Measurements from ENCODE around the gene TSC22D2.
"Not testable (repeated sequence)": the region's sequence is repeated elsewhere in the genome, so short reads cannot be mapped to it uniquely, and the experiment has no call there.

Gene TSC22D2

DNA sequence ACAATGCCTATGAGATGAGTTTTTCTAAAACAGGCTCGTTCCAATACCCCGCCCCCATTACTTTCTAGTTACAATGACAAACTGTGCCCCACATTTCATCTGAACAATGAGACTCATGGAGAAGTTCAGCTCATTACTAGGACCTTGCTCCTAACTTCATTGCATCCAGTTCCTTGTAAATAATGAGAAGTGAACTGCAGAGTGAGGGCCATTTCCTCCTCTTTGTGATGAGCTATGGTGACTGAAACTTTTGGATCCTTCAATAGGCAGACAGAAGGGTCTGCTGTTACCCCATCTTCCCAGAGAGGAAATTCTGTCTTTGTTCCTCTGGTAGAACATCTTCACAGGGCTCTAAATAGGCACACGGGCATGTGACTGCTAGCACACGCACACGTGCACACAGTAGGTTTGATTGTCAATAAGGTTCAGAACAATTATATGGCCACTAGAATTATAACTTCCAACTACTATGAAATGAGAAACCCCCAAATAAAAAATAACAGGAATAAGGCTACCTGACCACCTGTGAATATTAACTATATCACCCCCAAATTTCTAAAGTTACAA is 86.4 kb downstream of the TSC22D2 start:
- DNase-seq: no peak

DNA sequence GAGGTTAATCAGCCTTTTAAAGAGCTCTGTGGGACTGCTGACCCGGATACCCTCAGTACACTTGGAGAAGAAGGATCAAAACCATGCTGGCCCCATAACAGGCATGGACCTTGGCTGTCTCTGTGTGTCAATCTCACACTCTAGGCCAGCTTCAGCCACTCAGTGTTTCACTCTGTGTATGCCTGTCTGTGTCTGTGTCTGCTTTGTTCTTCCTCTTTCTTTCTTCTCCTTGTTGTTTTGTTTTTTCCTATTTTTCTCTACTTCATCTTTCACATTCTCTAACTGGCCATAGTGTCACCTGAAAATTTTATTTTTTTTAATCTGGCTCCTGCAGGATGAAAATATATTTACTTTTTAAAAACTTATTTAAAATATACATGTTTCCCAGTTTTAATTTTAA is 87.1 kb downstream of the TSC22D2 start:
- DNase-seq: no peak

DNA sequence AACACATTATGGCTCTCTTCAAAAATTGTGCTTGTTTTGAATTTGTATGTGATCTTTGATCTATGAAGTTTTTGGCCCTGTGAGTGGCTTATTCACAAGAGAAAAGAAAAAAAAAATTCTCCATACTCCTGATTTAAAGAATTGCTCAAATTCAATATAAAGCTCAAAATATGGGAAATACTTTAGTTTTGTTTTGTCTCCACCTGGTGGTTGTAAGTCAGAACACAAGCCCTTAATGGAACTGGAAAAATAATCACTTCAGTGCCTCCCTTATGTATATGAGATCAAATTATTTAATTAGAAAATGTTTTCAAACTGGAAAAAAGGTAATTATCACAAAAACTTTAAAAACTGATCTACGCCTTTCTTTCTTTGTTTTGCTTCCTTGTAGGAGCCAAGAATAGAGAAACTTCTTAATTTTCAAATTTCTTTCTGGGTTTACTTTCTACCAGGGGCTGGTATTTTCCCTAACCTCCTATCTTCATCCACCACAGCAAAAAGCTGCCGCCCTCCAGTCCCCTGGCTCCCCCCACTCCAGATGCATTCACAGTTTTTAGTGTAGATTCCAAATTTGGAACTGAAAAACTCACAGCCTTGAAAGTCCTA is 87.6 kb downstream of the TSC22D2 start:
- no peak for DNase-seq

DNA sequence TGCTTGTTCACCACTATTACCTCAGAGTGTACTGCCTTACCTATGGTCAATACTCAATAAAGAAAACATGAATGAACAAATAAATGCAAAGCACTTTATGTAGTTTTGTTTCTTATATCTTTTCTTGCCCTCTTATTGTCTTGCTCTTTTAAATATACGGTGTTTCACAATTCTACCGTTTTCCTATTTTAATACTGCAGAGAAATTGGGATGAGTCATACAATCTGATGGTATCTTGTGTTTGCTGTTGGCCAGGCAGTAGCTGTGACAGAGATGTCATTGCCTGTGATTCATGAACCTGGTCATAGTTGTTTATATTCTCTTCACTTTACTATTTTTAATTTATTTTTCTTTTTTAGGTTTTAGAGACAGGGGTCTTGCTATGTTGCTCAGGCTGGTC is 89.9 kb downstream of the TSC22D2 start:
- DNase-seq: no peak

DNA sequence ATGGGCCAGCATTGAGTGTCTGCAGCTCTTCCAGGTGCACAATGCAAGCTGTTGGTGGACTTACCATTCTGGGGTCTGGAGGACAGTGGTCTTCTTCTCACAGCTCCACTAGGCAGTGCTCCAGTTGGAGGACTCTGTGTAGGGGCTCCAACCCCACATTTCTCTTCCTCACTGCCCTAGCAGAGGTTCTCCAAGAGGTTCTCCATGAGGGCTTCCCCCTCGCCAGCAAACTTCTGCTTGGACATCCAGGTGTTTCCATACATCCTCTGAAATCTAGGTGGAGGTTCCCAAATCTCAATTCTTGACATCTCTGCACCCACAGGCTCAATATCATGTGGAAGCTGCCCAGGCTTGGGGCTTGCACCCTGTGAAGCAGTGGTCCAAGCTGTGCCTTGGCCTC is 92.9 kb downstream of the TSC22D2 start:
- DNase-seq: not testable (repeated sequence)

DNA sequence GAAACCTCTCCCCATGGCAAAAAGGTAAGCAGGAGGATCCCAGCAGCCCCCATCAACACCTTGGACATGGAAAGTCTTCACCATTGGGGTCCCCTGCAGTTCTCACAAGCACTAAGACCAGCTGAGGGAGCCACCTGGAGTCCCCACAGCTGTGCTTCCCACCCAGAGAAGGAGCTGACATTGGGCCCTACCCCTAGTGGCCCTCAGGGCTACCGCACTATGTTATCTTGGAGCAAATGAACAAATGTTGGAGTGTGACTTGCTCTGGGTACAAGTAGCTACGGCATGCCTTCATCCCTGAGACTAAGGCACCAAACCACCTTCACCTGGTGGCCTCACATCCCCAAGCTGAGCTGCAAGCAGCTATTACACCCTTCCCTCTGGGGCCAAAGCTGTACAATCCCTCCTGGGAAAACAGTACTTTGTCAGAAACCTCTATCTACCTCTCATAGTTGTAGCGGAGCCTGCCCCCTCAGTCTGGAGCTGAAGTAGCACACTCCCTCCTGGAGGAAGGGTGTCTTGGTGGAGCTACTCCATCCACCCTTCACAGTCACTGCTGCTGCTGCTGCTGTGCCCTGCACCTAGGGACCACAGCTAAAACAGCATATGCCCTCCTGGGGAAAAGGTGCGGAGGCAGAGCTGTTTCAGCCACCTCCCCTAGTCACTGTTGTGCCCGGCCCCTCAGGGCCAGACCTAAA is 95.5 kb downstream of the TSC22D2 start:
- no peak for DNase-seq

DNA sequence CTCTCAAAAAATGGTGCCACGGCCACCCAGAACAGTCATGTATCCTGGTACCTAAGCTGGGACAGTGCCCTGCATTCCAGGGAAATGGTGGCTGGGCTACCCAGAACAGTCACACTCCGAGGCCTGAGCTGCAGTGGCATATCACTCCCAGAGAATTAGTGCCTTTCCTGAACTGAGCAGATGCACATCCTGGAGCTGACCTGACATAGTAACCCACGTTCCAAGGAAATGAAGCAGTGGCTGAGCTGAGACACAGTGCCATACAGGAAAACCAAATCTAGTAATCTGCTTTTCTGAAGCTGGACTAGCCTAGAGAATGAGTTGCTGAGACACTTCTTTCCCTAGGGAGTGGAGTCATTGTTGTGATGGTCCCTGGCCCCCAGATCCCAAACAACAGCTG is 96.4 kb downstream of the TSC22D2 start:
- no peak for DNase-seq

DNA sequence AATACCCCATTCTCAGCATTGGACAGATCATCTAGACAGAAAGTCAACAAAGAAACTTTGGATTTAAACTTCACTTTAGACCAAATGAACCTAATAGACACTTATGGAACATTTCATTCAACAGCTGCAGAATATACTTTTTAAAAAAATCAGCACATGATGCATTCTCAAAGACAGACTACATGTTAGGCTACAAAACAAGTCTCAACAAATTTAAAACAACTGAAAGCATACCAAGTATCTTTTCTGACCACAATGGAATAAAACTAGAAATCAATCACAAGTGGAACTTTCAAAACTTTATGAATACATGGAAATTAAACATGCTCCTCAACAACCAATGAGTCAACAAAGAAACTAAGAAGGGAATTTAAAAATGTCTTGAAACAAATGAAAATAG is 100.3 kb downstream of the TSC22D2 start:
- no peak for DNase-seq

DNA sequence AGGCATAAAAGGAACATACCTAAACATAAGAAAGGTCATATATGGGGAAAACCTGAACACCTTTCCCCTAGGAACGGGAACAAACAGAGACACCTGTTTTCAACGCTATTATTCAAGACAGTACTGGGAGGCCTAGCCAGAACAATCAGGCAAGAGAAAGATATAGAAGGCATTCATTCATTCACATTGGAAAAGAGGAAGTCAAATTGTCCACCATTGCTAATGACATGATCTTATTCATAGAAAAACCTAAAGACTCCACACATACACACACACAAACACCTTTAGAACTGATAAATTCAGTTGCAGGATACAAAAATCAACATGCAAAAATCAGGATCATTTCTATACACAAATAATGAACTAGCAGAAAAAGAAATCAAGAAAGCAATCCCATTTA is 101.7 kb downstream of the TSC22D2 start:
- DNase-seq: no peak

DNA sequence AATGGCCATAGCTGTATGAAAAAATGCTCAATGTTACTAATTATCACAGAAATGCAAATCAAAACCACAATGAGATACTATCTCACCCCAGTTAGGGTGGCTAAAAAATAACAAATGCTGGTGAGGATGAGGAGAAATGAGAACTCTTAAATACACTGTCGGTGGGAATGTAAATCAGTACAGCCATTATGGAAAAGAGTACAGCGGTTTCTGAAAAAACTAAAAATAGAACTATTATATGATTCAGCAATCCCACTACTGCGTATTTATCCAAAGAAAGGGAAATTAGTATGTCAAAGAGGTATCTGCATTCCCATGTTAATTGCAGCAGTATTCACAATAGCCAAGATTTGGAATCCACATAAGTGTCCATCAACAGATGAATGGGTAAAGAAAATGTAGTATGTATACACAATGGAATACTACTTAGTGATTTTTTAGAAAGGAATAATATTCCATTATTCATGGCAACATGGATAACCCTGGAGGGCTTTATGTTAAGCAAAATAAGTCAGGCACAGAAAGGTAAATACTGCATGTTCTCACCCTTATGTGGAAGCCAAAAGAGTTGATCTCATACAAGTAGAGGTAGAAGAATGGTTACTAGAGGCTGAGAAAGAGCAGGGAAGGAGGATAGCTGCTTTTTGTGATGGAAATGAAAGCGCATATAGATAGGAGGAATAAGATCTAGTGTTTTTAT is 103.2 kb downstream of the TSC22D2 start:
- no peak for DNase-seq

DNA sequence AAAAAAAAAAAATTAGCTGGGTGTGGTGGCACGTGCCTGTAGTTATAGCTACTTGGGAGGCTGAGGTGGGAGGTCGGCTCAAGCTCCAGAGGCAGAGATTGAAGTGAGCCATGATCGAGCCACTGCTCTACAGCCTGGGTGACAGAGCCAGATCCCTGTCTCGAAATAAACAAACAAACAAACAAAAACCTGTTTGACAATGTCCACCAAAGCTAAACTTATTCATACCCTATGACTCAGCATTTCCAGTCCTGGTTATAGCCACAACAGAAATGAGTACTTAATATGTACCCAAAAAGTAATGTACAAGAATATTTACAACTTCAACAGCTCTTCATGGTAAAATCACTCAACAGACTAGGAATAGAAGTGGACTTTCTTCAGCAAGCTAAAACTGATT is 107.1 kb downstream of the TSC22D2 start:
- DNase-seq: no peak
